Esophagus squamous epithelium (tissue), 4 donors: ENCODE measurements around the gene HES5.

Experiments used
- POLR2A ChIP-seq, 4 donors: fragments of 450-650 bp; IDR thresholded peaks; one replicate each; pipeline ENCODE4 v1.6.1; 2017; ENCODE audit warnings: antibody characterized with exemption in 4 of 4, mild to moderate bottlenecking in 4 of 4, moderate library complexity in 3 of 4
- TF ChIP-seq, protein P1 (sequence below), 6 experiments: fragments of 450-650 bp in 4 of 6; fragments of 200-600 bp in 2 of 6; sonication (generic) in 2 of 6; IDR thresholded peaks; one replicate each; pipeline ENCODE4 v1.5.1; 2016 to 2019; ENCODE audit warnings: antibody characterized with exemption in 6 of 6, mild to moderate bottlenecking in 4 of 6, moderate library complexity in 4 of 6

DNA sequence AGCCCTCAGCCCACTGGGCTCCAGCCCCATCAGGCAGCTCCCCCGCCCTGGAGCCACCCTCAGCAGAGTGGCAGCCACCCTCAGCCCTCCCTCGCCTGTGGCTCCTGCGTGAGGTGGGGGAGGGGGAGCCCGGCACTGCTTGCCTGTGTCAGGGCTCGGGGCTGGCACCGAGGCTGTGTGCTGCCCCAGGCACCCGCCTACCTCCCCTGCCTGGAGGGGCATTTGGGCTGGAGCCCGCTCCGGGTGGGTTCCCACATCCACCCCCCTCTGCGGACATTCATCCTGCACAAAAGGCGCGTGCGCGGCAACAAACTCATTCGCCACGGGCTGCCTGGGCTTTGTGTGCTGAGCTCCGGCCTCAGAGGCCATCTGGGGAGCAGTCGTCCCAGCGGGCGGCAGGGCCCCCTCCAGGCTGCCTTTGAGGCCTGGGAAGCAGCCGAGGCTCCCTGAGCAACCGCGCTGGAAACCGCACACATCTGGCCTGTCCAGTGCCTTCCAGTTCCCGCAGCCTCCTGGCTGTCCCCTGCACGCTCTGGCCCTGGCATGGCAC is 13.6 kb upstream of the HES5 start:
- TF ChIP-seq, protein P1, sequence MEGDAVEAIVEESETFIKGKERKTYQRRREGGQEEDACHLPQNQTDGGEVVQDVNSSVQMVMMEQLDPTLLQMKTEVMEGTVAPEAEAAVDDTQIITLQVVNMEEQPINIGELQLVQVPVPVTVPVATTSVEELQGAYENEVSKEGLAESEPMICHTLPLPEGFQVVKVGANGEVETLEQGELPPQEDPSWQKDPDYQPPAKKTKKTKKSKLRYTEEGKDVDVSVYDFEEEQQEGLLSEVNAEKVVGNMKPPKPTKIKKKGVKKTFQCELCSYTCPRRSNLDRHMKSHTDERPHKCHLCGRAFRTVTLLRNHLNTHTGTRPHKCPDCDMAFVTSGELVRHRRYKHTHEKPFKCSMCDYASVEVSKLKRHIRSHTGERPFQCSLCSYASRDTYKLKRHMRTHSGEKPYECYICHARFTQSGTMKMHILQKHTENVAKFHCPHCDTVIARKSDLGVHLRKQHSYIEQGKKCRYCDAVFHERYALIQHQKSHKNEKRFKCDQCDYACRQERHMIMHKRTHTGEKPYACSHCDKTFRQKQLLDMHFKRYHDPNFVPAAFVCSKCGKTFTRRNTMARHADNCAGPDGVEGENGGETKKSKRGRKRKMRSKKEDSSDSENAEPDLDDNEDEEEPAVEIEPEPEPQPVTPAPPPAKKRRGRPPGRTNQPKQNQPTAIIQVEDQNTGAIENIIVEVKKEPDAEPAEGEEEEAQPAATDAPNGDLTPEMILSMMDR (IDR thresholded peaks at IDR 0.05): no peak
- TF ChIP-seq POLR2A (IDR thresholded peaks at IDR 0.05): no peak
